C4-2B (cell line): ENCODE measurements around the gene PRG3.

Experiments used
- ZFX ChIP-seq: fragments of 450-650 bp; IDR thresholded peaks from 2 replicates; pipeline ENCODE4 v1.6.1; 2017
- TF ChIP-seq, protein P1 (sequence below): fragments of 450-650 bp; conservative IDR thresholded peaks from 2 replicates; pipeline ENCODE4 v1.5.1; 2017; ENCODE audit warnings: mild to moderate bottlenecking

- TF ChIP-seq, protein P1, sequence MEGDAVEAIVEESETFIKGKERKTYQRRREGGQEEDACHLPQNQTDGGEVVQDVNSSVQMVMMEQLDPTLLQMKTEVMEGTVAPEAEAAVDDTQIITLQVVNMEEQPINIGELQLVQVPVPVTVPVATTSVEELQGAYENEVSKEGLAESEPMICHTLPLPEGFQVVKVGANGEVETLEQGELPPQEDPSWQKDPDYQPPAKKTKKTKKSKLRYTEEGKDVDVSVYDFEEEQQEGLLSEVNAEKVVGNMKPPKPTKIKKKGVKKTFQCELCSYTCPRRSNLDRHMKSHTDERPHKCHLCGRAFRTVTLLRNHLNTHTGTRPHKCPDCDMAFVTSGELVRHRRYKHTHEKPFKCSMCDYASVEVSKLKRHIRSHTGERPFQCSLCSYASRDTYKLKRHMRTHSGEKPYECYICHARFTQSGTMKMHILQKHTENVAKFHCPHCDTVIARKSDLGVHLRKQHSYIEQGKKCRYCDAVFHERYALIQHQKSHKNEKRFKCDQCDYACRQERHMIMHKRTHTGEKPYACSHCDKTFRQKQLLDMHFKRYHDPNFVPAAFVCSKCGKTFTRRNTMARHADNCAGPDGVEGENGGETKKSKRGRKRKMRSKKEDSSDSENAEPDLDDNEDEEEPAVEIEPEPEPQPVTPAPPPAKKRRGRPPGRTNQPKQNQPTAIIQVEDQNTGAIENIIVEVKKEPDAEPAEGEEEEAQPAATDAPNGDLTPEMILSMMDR, result no peak
- TF ChIP-seq ZFX, result no peak
Observed at GRCh38 chr11:57386178-57386940, 5.4 kb upstream of the PRG3 start.
